ENCODE measurements around the gene RYR1. TPM values are rescaled to one million over a fixed set of nuclear protein-coding genes. Genes with fewer than 3 reads are reported as not detected.

Gene RYR1
- total and polyA plus RNA-seq, 2 of the 13 experiments (the other 11 are each of a cell fraction or from before 2014, with no cell fraction given), result 0.03 TPM; not detected in 1

- Histone ChIP-seq H4K20me1 (ENCODE audit: insufficient read depth, low read length) (no peaks in the 10 kb centered on the region), H3K79me2 (ENCODE audit: insufficient read depth, low read length) (no peaks in the 10 kb centered on the region), H2AFZ (ENCODE audit: low read length) (no peak overlapping the region), H3K4me1 (ENCODE audit: insufficient read depth, low read length) (peaks cover 19% of the 10 kb centered on the region), H3K27me3 (ENCODE audit: control insufficient read depth in 1 of 2, insufficient read depth in 2 of 2, low read length in 2 of 2) (peaks cover 0 to 5% of the 10 kb centered on the region in 2 experiments; a peak in 2 of 5 replicates), H3K4me2 (ENCODE audit: low read depth, low read length) (peak overlapping the region; percentile 63), H3K36me3 (replicated peaks in 1 of 2; ENCODE audit: control insufficient read depth in 1 of 2, insufficient read depth in 2 of 2, low read length in 2 of 2) (no peaks in the 10 kb centered on the region), H3K9me3 (ENCODE audit: low read length) (no peaks in the 10 kb centered on the region), H3K27ac (ENCODE audit: extremely low read length, insufficient read depth, low read length) (no peak overlapping the region), H3K4me3 (replicated peaks in 1 of 3; ENCODE audit: insufficient read depth in 1 of 3, low read depth in 2 of 3, low read length in 3 of 3) (no peak overlapping the region), H3K9ac (ENCODE audit: insufficient read depth, low read depth, low read length) (no peak overlapping the region)
- ChIA-PET POLR2A (interaction anchor here (1.0 kb wide), 1 partner anchor 74 kb away, joined by 6 read pairs; the partner anchor contains the start of gene EIF3K), CTCF (ENCODE audit: low intra/inter-chr PET ratio, low total read pairs) (interaction anchor here (1.8 kb wide), 1 partner anchor 90 kb away, joined by 13 read pairs; no protein-coding TSS in a partner anchor)
- BruUV-seq (replicated peaks), result no TSS peak
- WGBS (ENCODE audit: low lambda C conversion rate), result 43% methylated on average over 6 of the region's 6 CpGs
- FAIRE-seq (no peak), ATAC-seq (no peak), DNase-seq (ENCODE audit: low spot score) (no peak)
- intact Hi-C loops (cut with micrococcal nuclease; ENCODE audit: unreplicated experiment) (loop anchor here (1.0 kb wide), 1 partner anchor 90 kb away; no protein-coding TSS in a partner anchor), in situ Hi-C loops (cut with HindIII; ENCODE audit: extremely low pct_ligation_motif_present, low pct_unique_long_range_greater_than_20kb) (loop anchor here (10.0 kb wide), 1 partner anchor 90 kb away; no protein-coding TSS in a partner anchor)
- TF ChIP-seq ZNF264 (CRISPR knock-in tag; IDR thresholded peaks at IDR 0.05) (0 out of 2 replicates have a peak, but pooled peaks have one; percentile 1), SSRP1 (CRISPR knock-in tag; IDR thresholded peaks at IDR 0.05) (no peak), RAD21 (CRISPR knock-in tag; IDR thresholded peaks at IDR 0.05) (peak; percentile 54; the same call in 1 of the 2 replicates), MAF1 (CRISPR knock-in tag; IDR thresholded peaks at IDR 0.05; ENCODE audit: borderline replicate concordance) (no peak), SRSF4 (IDR thresholded peaks at IDR 0.05; ENCODE audit: low read depth, low read length, poor library complexity, severe bottlenecking) (no peak), ZNF878 (CRISPR knock-in tag; IDR thresholded peaks at IDR 0.05) (0 out of 2 replicates have a peak, but pooled peaks have one; percentile 43), SMAD1 (CRISPR knock-in tag; IDR thresholded peaks at IDR 0.05; ENCODE audit: borderline replicate concordance, low read depth) (no peak), ZNF75D (CRISPR knock-in tag; IDR thresholded peaks at IDR 0.05; ENCODE audit: borderline replicate concordance) (no peak), ZNF83 (CRISPR knock-in tag; IDR thresholded peaks at IDR 0.05; ENCODE audit: borderline replicate concordance) (no peak), GATAD2A (CRISPR knock-in tag; IDR thresholded peaks at IDR 0.05) (no peak), SMC3 (IDR thresholded peaks at IDR 0.05; ENCODE audit: low read length) (peak; percentile 37; the same call in 1 of the 2 replicates), IKZF1 (IDR thresholded peaks at IDR 0.05) (no peak), CTCF (CRISPR knock-in tag; IDR thresholded peaks at IDR 0.05) (no peak), FLYWCH1 (CRISPR knock-in tag; IDR thresholded peaks at IDR 0.05) (no peak), ZNF18 (CRISPR knock-in tag; IDR thresholded peaks at IDR 0.05; ENCODE audit: insufficient replicate concordance) (no peak), TFE3 (CRISPR knock-in tag; IDR thresholded peaks at IDR 0.05) (no peak)
Observed at GRCh38 chr19:38544569-38545315, 111.3 kb downstream of the RYR1 start.
